Fibroblast of upper back skin (primary cell): ENCODE results near the gene RAPH1.
"Not testable (repeated sequence)": the region's sequence is repeated elsewhere in the genome, so short reads cannot be mapped to it uniquely, and the experiment has no call there.

Experiments
- DNase-seq: peaks from one replicate; pipeline ENCODE4 v3.0.0-alpha.2; 2013

Gene RAPH1

GRCh38 chr2:203418271-203418670 is 116.8 kb downstream of the RAPH1 start:
- no peak for DNase-seq

GRCh38 chr2:203413796-203414195 is 121.3 kb downstream of the RAPH1 start:
- DNase-seq: no peak

GRCh38 chr2:203412546-203413331 is 122.4 kb downstream of the RAPH1 start:
- DNase-seq: no peak

- DNase-seq: no peak
Observed at GRCh38 chr2:203407496-203407895, 127.6 kb downstream of the RAPH1 start.

GRCh38 chr2:203404996-203405395 is 130.1 kb downstream of the RAPH1 start:
- peak; percentile 11 for DNase-seq

- DNase-seq: peak; percentile 16
Observed at GRCh38 chr2:203400805-203401585, 134.1 kb downstream of the RAPH1 start.

- DNase-seq: no peak
Observed at GRCh38 chr2:203399031-203399430, 136.1 kb downstream of the RAPH1 start.

GRCh38 chr2:203396667-203397066 is 138.4 kb downstream of the RAPH1 start:
- DNase-seq: no peak

- DNase-seq: no peak
Observed at GRCh38 chr2:203395858-203396257, 139.2 kb downstream of the RAPH1 start.

- no peak for DNase-seq
Observed at GRCh38 chr2:203394519-203395227, 140.4 kb downstream of the RAPH1 start.

- DNase-seq: not testable (repeated sequence)
Observed at GRCh38 chr2:203388153-203388552, 146.9 kb downstream of the RAPH1 start.

GRCh38 chr2:203383038-203383437 is 152.1 kb downstream of the RAPH1 start:
- no peak for DNase-seq

- DNase-seq: no peak
Observed at GRCh38 chr2:203379156-203379555, 155.9 kb downstream of the RAPH1 start.

- DNase-seq: no peak
Observed at GRCh38 chr2:203376173-203376572, 158.9 kb downstream of the RAPH1 start.

- DNase-seq: not testable (repeated sequence)
Observed at GRCh38 chr2:203372706-203373105, 162.4 kb downstream of the RAPH1 start.

- DNase-seq: no peak
Observed at GRCh38 chr2:203366639-203367466, 168.2 kb downstream of the RAPH1 start.

GRCh38 chr2:203361922-203362321 is 173.2 kb downstream of the RAPH1 start:
- DNase-seq: no peak

- no peak for DNase-seq
Observed at GRCh38 chr2:203361495-203361894, 173.6 kb downstream of the RAPH1 start.

- no peak for DNase-seq
Observed at GRCh38 chr2:203360833-203361430, 174.2 kb downstream of the RAPH1 start.

GRCh38 chr2:203359450-203359849 is 175.7 kb downstream of the RAPH1 start:
- DNase-seq: no peak

GRCh38 chr2:203354966-203355365 is 180.1 kb downstream of the RAPH1 start:
- no peak for DNase-seq

- no peak for DNase-seq
Observed at GRCh38 chr2:203352604-203353255, 182.4 kb downstream of the RAPH1 start.
